HG02981 (cell line): Measurements from ENCODE around the gene PRKCI.
A peak's percentile ranks its signal among the peaks of the same experiment; 100 is the strongest.
"Not testable (repeated sequence)": the region's sequence is repeated elsewhere in the genome, so short reads cannot be mapped to it uniquely, and the experiment has no call there.

ENCODE experiments used
- ATAC-seq: cut with Tn5 transposase; IDR thresholded peaks from one replicate; pipeline ENCODE4 v1.9.1; 2021; ENCODE audit warnings: mild to moderate bottlenecking, moderate library complexity; ENCODE audit not compliant: unreplicated experiment

PRKCI gene

DNA sequence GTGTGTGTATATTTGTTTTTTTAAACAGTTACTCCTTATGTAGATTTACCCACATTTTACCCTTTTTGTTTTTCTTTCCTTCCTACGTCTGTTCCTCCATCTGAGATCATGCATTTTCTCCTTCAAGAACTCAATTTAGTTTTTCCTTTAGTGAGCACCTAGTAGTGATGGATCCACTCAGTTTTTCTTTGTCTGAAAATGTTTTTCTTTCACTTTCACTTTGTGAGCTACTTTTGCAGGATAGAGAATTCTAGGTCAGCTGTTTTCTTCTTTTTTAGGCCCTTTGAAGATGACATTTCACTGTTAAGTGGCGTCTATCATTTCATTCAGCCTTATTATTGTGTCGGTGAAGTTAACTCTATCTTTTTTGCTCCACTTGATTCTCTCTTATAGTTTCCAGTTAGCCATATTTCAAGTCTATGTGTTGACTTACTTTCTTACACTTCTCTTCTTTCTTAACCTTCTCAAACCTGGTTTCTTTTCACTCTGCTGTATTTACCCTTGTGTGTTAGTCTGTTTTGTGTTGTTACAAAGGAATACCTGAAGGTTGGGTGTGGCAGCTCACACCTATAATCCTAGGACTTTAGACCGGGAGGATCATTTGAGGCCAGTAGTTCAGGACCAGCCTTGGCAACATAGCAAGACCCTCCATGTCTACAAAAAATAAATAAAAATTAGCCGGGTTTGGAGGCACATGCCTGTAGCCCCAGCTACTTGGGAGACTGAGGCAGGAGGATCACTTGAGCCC, 55.8 kb downstream of the PRKCI start:
- ATAC-seq, result no peak

- no peak for ATAC-seq
Measured at GRCh38 chr3:170278627-170279026, 56.4 kb downstream of the PRKCI start.

GRCh38 chr3:170290194-170290593, 68.0 kb downstream of the PRKCI start:
- ATAC-seq, result no peak

- ATAC-seq, result no peak
Measured at GRCh38 chr3:170295586-170295985, 73.4 kb downstream of the PRKCI start.

- no peak for ATAC-seq
Measured at GRCh38 chr3:170296703-170297102, 74.5 kb downstream of the PRKCI start.

- no peak for ATAC-seq
Measured at GRCh38 chr3:170301405-170301804, 79.2 kb downstream of the PRKCI start.

DNA sequence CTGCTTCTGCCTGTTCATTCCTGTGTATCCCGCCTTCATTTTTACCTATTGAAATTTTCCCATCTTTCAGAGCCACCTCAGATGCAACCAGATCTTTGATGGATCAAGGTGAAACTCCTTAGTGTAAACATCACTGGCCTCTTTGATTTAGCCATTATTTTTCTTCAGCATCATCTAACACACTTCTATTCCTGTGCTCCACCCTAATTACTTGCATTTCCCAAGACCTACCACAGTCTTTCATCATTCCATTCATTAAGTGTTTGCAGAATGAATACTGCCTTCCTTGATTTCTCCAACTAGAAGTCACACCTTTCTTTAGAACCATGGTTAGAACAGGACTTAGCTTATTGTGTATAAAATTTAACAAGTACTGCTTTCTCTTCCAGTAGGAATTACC, 79.8 kb downstream of the PRKCI start:
- ATAC-seq, result no peak

DNA sequence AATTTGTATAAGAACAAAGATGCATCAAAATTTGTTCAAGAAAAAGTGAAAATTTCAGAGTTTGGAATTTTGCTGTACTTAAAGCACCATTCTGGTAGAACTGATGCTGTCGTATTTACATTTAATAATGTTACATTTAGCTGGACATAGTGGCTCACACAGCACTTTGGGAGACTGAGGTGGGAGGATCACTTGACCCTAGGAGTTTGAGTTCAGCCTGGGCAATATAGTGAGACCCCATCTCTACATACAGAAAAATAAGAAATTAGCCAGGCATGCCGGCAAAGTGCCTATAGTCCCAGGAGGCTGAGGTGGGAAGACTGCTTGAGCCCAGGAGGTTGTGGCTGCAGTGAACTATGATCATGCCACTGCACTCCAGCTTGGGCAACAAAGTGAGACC, 83.8 kb downstream of the PRKCI start:
- ATAC-seq, result no peak

DNA sequence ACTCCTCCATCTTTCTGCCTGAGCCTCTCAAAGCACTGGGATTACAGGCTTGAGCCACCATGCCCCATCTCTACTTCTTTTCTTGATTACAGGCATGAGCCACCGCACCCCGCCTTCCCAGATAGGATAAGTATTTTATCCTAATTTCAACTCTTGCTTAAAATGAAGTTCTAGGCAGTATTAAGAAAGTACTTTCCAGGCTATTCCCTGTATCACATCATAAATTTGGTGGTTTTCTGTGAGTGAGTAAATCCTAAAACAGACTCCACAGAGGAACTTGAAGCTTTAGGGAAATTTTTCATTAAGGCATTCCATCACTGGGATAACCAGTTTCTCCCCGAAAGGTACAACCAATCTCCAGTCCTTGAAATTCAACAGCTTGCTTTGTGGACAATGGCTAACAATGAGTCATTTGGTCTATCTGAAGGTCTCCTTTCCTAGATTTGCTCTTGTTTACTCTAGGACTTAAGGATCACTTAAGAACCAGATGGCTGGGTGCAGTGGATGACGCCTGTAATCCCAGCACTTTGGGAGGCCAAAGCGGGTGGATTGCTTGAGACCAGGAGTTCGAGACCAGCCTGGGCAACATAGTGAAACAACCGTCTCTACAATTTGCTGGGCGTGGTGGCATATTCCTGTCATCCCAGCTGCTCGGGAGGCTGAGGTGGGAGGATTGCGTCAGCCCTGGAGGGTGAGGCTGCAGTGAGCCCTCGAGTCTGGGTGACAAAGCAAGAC, 85.6 kb downstream of the PRKCI start:
- no peak for ATAC-seq

DNA sequence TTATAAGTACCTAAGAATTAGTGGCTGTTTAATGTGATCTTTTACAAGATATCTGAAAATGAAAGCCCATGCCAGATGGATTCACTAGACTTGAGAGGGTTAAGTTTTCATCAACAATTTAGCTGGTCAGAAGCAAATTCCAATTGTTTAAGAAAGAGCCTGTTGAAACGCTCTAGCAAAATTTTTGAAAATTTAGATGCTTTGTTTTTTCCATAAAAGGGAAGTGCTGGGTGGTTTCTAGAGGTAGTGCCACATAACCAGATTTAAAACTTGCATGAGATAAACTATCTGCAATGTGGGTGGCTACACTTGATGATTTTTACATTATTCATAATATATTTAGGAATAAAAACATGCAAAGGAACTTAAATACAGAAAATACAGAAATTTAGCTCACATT, 86.8 kb downstream of the PRKCI start:
- no peak for ATAC-seq

DNA sequence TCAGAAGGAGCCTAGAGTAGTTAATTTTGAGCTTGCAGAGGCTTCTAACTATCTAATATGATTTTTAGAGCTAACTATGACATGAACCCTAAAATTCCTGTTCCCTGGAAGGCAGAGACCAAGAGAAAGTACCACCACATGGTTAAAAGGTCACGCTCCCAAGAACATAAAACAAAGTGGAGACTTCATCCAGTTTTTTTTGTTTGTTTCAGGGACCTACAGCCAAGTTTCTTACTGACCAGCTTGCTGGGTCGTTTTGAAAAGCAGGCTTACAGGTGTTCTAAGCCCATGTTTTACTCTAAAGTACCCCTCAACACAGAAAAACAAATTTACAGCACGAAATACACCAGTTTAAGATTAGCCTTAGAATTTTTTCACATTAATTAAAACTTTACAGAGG, 95.7 kb downstream of the PRKCI start:
- no peak for ATAC-seq

DNA sequence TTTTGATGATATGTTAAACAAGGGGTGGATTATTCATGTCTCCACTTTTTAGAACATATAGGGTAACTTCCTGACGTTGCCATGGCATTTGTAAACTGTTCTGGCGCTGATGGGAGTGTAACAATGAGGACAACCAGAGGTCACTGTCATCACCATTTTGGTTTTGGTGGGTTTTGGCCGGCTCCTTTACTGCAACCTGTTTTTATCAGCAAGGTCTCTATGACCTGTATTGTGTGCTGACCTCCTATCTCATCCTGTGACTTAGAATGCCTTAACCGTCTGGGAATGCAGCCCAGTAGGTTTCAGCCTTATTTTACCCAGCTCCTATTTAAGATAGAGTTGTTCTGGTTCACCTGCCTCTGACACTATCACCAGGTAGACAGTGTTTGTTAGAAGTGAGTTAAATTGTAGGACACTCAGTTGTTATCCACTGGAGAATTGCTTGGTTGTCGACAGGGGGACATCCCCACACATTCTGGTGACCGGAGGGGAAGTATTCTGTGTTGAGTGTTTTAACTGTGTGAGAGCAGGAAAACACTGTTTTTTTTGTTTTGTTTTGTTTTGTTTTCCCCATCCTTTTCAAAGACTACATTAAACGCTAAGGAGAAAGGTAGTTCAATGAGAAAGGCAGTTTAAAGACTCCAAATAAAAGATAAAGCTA, 98.4 kb downstream of the PRKCI start:
- no peak for ATAC-seq

- ATAC-seq, result no peak
Measured at GRCh38 chr3:170321321-170322034, 99.3 kb downstream of the PRKCI start.

- no peak for ATAC-seq
Measured at GRCh38 chr3:170322566-170323269, 100.5 kb downstream of the PRKCI start.

- no peak for ATAC-seq
Measured at GRCh38 chr3:170323331-170323730, 101.1 kb downstream of the PRKCI start.

DNA sequence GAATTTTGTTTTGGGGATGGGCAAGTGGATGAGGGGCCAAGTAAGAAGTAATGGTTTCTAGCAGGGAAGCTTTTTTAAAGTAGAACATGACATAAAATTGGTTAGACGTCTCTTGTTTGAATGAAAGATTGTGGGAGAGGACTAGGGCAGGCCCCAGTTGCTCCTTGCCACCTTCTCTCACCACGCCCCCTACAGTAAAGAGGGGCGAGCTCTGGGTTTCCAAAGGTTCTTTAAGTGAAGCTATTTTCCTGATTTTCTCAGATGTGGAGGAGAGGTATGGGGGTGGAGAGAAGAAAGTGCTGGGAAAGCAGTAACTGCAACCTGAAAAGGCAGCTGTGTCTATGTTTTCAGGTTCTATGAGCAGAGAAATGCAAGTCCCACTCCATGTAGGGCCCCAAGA, 102.7 kb downstream of the PRKCI start:
- no peak for ATAC-seq

GRCh38 chr3:170327040-170327808, 105.0 kb downstream of the PRKCI start:
- ATAC-seq, result peak; percentile 38

- not testable (repeated sequence) for ATAC-seq
Measured at GRCh38 chr3:170327868-170328548, 105.8 kb downstream of the PRKCI start.

GRCh38 chr3:170330366-170330765, 108.1 kb downstream of the PRKCI start:
- no peak for ATAC-seq
